Transverse colon (tissue), 4 donors: ENCODE measurements around the gene STXBP5L. TPM values are rescaled to one million over a fixed set of nuclear protein-coding genes. Genes with fewer than 3 reads are reported as not detected.

Experiments
- DNase-seq: peaks from one replicate; pipeline ENCODE4 v3.0.0-alpha.2; 2019
- H3K27ac ChIP-seq, 4 donors: fragments of 200-600 bp; sonication (generic); 2 replicates each; pipeline ENCODE4 v1.5.1; 2016 to 2018; ENCODE audit warnings: inconsistent platforms in 4 of 4
- H3K27me3 ChIP-seq: fragments of 200-600 bp; sonication (generic); 2 replicates; pipeline ENCODE4 v1.5.1; 2017; ENCODE audit warnings: inconsistent platforms
- H3K36me3 ChIP-seq, 4 donors: fragments of 200-600 bp; sonication (generic); 2 replicates each; pipeline ENCODE4 v1.5.1; 2017 to 2019; ENCODE audit warnings: inconsistent platforms in 4 of 4
- H3K4me1 ChIP-seq, 4 donors: fragments of 200-600 bp; sonication (generic); 2 replicates each; pipeline ENCODE4 v1.5.1; 2017 to 2020; ENCODE audit warnings: inconsistent platforms in 4 of 4
- H3K4me3 ChIP-seq, 4 donors: fragments of 200-600 bp; sonication (generic); 1 replicate in 1 of 4; 2 replicates in 3 of 4; pipeline versions ENCODE4 v1.5.1 to v1.6.1; 2017 to 2019; ENCODE audit warnings: inconsistent platforms in 4 of 4
- H3K9me3 ChIP-seq, 2 donors: fragments of 200-600 bp; sonication (generic); 2 replicates each; pipeline ENCODE4 v1.5.1; 2017 to 2019; ENCODE audit warnings: inconsistent platforms in 2 of 2
- CTCF ChIP-seq, 5 experiments: fragments of 200-600 bp in 3 of 5; fragments of 450-650 bp in 2 of 5; sonication (generic) in 3 of 5; IDR thresholded peaks; 1 replicate in 2 of 5; 2 replicates in 3 of 5; pipeline ENCODE4 v1.5.1; 2016 to 2017; ENCODE audit warnings: antibody characterized with exemption in 5 of 5, inconsistent platforms in 3 of 5, mild to moderate bottlenecking in 2 of 5, moderate library complexity in 1 of 5
- EP300 ChIP-seq: sonication (generic); formaldehyde crosslinking; IDR thresholded peaks from one replicate; pipeline ENCODE4 v1.6.1; 2017; ENCODE audit warnings: antibody characterized with exemption, low read depth
- POLR2A ChIP-seq: fragments of 450-650 bp; IDR thresholded peaks from one replicate; pipeline ENCODE4 v1.6.1; 2016; ENCODE audit warnings: antibody characterized with exemption, mild to moderate bottlenecking, moderate library complexity
- POLR2AphosphoS5 ChIP-seq, 3 donors: sonication (generic); formaldehyde crosslinking; IDR thresholded peaks; one replicate each; pipeline ENCODE4 v1.6.1; 2016; ENCODE audit warnings: antibody characterized with exemption in 3 of 3
- WGBS, 2 donors: methylation state at CpG; one replicate each; pipeline ENCODE4 v1.1.5; 2018; ENCODE audit warnings: low coverage in 1 of 2; 5-methylcytosine and 5-hydroxymethylcytosine counted together
- in situ Hi-C, 4 donors: fragments of 200-750 bp; cut with MboI; loops; one replicate each; pipeline versions ENCODE4 v1.15.0 to v1.15.1; 2017; ENCODE audit warnings: low sequenced_read_pairs in 3 of 4, low pct_ligation_motif_present in 1 of 4, low pct_unique_long_range_greater_than_20kb in 1 of 4
- intact Hi-C: fragments of 100-400 bp; cut with DNase I; formaldehyde crosslinking; loops from one replicate; pipeline ENCODE4 v1.15.1; 2023; ENCODE audit warnings: low total_unique reads
- total RNA-seq, 4 donors: library from RNA; depleted of rRNA; stranded (reverse); fragments of >200 nt; gene quantifications; one replicate each; pipeline ENCODE4 v1.1.0, GENCODE V29; 2016

The STXBP5L gene
- total RNA-seq, 4 donors from 2014 or later, result 0.40 to 9.4 (median 1.3) TPM

- 68 to 93% methylated on average over 2 to 3 of the region's 3 CpGs for WGBS, 2 donors
- H3K27ac ChIP-seq, result no peak overlapping the region
- TF ChIP-seq EP300 (no peak), CTCF (IDR thresholded peaks at IDR 0.05) (no peak), POLR2AphosphoS5 (IDR thresholded peaks at IDR 0.05) (no peak)
- no peak for DNase-seq
- in situ Hi-C loops, result no loop called here
- H3K36me3 ChIP-seq, result no peaks in the 10 kb centered on the region
- no peaks in the 10 kb centered on the region for H3K27me3 ChIP-seq
- H3K4me1 ChIP-seq, result no peaks in the 10 kb centered on the region
- no peak overlapping the region for H3K4me3 ChIP-seq
- intact Hi-C loops, result no loop called here
- no peaks in the 10 kb centered on the region for H3K9me3 ChIP-seq
These were observed 323.9 kb downstream of the STXBP5L start for GRCh38 chr3:121231872-121232271.

- DNase-seq, result no peak
- 83 to 86% methylated on average over 2 to 5 of the region's 5 CpGs for WGBS, 2 donors
- H3K27ac ChIP-seq, result no peak overlapping the region
These were observed 324.6 kb downstream of the STXBP5L start for GRCh38 chr3:121232309-121233225.

GRCh38 chr3:121243208-121243607 lies 335.2 kb downstream of the STXBP5L start:
- no peak for DNase-seq
- intact Hi-C loops (no loop called here), in situ Hi-C loops (no loop called here)
- no peak for TF ChIP-seq POLR2AphosphoS5 (IDR thresholded peaks at IDR 0.05)
- no peak for TF ChIP-seq POLR2A
- no peak for TF ChIP-seq EP300
- no peak for TF ChIP-seq CTCF (IDR thresholded peaks at IDR 0.05)
- Histone ChIP-seq H3K9me3 (no peaks in the 10 kb centered on the region), H3K27me3 (no peaks in the 10 kb centered on the region), H3K36me3 (no peaks in the 10 kb centered on the region), H3K4me1 (no peaks in the 10 kb centered on the region), H3K4me3 (no peak overlapping the region), H3K27ac (no peak overlapping the region)
- 78 to 90% methylated on average over 1 of the region's 1 CpG for WGBS, 2 donors

More at GRCh38 chr3:121232309-121233225, 324.6 kb downstream of the STXBP5L start:
- Histone ChIP-seq H3K27me3 (no peaks in the 10 kb centered on the region), H3K4me1 (no peaks in the 10 kb centered on the region), H3K9me3 (no peaks in the 10 kb centered on the region), H3K36me3 (no peaks in the 10 kb centered on the region), H3K4me3 (no peak overlapping the region)
- TF ChIP-seq CTCF (IDR thresholded peaks at IDR 0.05) (no peak), EP300 (no peak), POLR2A (no peak), POLR2AphosphoS5 (IDR thresholded peaks at IDR 0.05) (no peak)
- intact Hi-C loops, result no loop called here
- in situ Hi-C loops, result no loop called here

- in situ Hi-C loops (no loop called here), intact Hi-C loops (no loop called here)
- WGBS, 2 donors, result 25 to 32% methylated on average over 2 of the region's 2 CpGs
- Histone ChIP-seq H3K36me3 (no peaks in the 10 kb centered on the region), H3K27ac (no peak overlapping the region), H3K9me3 (peaks cover 0 to 3% of the 10 kb centered on the region in 2 donors), H3K4me1 (no peaks in the 10 kb centered on the region), H3K27me3 (no peaks in the 10 kb centered on the region), H3K4me3 (no peak overlapping the region)
- no peak for DNase-seq
- TF ChIP-seq POLR2AphosphoS5 (IDR thresholded peaks at IDR 0.05) (no peak), EP300 (no peak), CTCF (IDR thresholded peaks at IDR 0.05) (no peak), POLR2A (no peak)
These were observed 344.7 kb downstream of the STXBP5L start for GRCh38 chr3:121252676-121253075.
